Measurements from ENCODE around the gene ANGPTL3.

ANGPTL3 gene

GRCh38 chr1:62654744-62655143 is 57.4 kb downstream of the ANGPTL3 start:
- H3K36me3 ChIP-seq, result peaks cover 22 to 47% (median 30%) of the 10 kb centered on the region in 11 experiments
- H3K4me2 ChIP-seq, result no peak overlapping the region
- H4K20me1 ChIP-seq, result peaks cover 0 to 50% (median 0%) of the 10 kb centered on the region in 11 experiments; a peak in 3 of 22 replicates
- no peak overlapping the region for H3K27ac ChIP-seq
- peaks cover 0 to 5% (median 0%) of the 10 kb centered on the region in 10 experiments; a peak in 4 of 20 replicates for H3K4me1 ChIP-seq
- no peak overlapping the region for H3K4me3 ChIP-seq
- no peak for TF ChIP-seq Cebpa-rat (IDR thresholded peaks at IDR 0.05)
- peaks cover 0 to 7% (median 4%) of the 10 kb centered on the region in 11 experiments; a peak in 3 of 22 replicates for H3K9me3 ChIP-seq (replicated peaks in 1 of 11)
- no peaks in the 10 kb centered on the region for H3K27me3 ChIP-seq
- H3K9ac ChIP-seq, result no peak overlapping the region
